Measurements from ENCODE around the gene SAMD14.

DNA sequence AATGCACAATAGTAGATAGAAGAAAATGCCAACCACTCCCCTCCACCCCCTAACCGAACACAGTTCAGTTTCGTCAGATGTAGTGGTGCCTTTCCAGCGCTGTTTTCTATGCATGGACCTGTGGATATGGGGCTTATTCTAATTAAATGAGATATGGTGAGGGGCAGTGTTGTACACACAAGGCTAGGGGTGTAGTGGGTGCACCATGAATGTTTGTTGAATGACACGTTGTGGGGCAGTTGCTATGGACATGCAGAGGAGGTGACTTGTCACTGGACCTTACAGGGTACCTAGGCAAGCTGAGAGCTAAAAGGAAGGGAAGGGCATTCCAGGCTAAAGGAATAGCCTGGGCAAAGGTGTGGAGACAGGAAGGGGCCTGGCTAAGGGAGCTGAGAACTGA, 31.4 kb downstream of the SAMD14 start:
- no peak for TF ChIP-seq EZH2 (IDR thresholded peaks at IDR 0.05; ENCODE audit: borderline replicate concordance, low read depth, low read length, severe bottlenecking)
- TF ChIP-seq, protein P1, sequence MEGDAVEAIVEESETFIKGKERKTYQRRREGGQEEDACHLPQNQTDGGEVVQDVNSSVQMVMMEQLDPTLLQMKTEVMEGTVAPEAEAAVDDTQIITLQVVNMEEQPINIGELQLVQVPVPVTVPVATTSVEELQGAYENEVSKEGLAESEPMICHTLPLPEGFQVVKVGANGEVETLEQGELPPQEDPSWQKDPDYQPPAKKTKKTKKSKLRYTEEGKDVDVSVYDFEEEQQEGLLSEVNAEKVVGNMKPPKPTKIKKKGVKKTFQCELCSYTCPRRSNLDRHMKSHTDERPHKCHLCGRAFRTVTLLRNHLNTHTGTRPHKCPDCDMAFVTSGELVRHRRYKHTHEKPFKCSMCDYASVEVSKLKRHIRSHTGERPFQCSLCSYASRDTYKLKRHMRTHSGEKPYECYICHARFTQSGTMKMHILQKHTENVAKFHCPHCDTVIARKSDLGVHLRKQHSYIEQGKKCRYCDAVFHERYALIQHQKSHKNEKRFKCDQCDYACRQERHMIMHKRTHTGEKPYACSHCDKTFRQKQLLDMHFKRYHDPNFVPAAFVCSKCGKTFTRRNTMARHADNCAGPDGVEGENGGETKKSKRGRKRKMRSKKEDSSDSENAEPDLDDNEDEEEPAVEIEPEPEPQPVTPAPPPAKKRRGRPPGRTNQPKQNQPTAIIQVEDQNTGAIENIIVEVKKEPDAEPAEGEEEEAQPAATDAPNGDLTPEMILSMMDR (IDR thresholded peaks at IDR 0.05; ENCODE audit: borderline replicate concordance, extremely low read depth, low read length, poor library complexity, severe bottlenecking): no peak

Measured in DND-41 (cell line).